HG02840 (cell line): ENCODE data around the gene OTOA.
"Not testable (repeated sequence)": the region's sequence is repeated elsewhere in the genome, so short reads cannot be mapped to it uniquely, and the experiment has no call there.

Experiments
- ATAC-seq: cut with Tn5 transposase; IDR thresholded peaks from one replicate; pipeline ENCODE4 v1.9.1; 2021; ENCODE audit warnings: mild to moderate bottlenecking, moderate library complexity, moderate number of reproducible peaks; ENCODE audit not compliant: unreplicated experiment, low FRiP score

The OTOA gene

GRCh38 chr16:21793310-21793709 is 129.5 kb downstream of the OTOA start:
- ATAC-seq = not testable (repeated sequence)

- not testable (repeated sequence) for ATAC-seq
Measured at GRCh38 chr16:21798601-21799000, 134.8 kb downstream of the OTOA start.

DNA sequence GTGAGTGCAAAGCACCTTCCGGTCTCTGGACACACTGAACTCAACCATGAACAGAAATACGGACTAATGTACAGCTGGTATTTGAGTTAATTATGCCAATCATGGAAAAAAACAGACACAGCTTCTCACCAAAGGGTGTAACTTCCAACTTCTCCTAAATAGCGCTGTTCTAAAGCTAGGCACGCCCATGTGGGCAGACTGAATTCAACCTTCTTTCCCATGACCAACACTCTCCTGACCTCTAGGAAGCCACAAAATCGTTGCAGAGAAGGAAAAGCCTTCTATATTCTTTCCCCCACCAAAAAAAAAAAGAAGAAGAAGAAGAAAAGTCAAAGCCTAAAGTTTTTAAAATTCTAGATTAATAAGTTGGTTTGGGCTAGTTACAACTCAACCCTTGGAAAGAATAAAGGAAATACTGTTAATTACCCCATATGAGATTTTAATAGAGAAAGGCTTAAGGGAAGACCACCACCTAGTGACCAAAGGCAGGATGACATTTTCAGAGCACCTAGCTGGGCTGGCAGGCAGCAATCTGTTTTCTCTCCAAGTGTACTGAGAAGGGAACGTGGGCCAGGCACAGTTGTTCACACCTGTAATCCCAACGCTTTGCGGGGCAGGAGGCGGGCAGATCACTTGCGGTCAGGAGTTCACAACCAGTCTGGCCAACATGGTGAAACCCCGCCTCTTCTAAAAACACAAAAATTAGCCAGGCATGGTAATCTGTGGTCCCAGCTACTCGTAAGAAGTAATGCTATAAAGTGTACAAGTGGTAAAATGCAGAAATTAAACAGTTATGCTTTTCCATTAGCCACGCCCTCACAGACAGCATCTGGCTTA is 138.0 kb downstream of the OTOA start:
- ATAC-seq = not testable (repeated sequence)

- not testable (repeated sequence) for ATAC-seq
Measured at GRCh38 chr16:21802375-21802663, 138.6 kb downstream of the OTOA start.
